HepG2 (cell line): Measurements from ENCODE around the gene CDH23. TPM values are rescaled to one million over a fixed set of nuclear protein-coding genes. Genes with fewer than 3 reads are reported as not detected.

Experiments used
- ARNTL ChIP-seq: sonication (generic); formaldehyde crosslinking; IDR thresholded peaks from 2 replicates; pipeline ENCODE4 v1.4.0; 2020; ENCODE audit warnings: mild to moderate bottlenecking, missing genetic modification reagents
- FOSL2 ChIP-seq: sonication (generic); formaldehyde crosslinking; IDR thresholded peaks from 2 replicates; pipeline ENCODE4 v1.4.0; 2020; ENCODE audit warnings: missing genetic modification reagents
- FOXK2 ChIP-seq: fragments of 450-650 bp; IDR thresholded peaks from 2 replicates; pipeline ENCODE4 v1.6.1; 2016
- GFI1 ChIP-seq: sonication (generic); formaldehyde crosslinking; IDR thresholded peaks from 2 replicates; pipeline ENCODE4 v1.5.0; 2020; ENCODE audit warnings: missing genetic modification reagents, mild to moderate bottlenecking, borderline replicate concordance
- HNF4G ChIP-seq, 2 experiments: sonication (generic) in 1 of 2; formaldehyde crosslinking in 1 of 2; IDR thresholded peaks; 2 replicates each; pipeline versions ENCODE4 v1.4.0 to v1.6.1; 2011 to 2020; ENCODE audit warnings: borderline replicate concordance in 2 of 2, low read depth in 2 of 2, mild to moderate bottlenecking in 2 of 2, low read length in 1 of 2, missing genetic modification reagents in 1 of 2, moderate library complexity in 1 of 2
- HNRNPUL1 ChIP-seq: fragments of 200-400 bp; formaldehyde crosslinking; IDR thresholded peaks from 2 replicates; pipeline ENCODE4 v1.6.1; 2017; ENCODE audit warnings: low read depth, mild to moderate bottlenecking, low read length, moderate library complexity
- HOXA7 ChIP-seq: sonication (generic); formaldehyde crosslinking; IDR thresholded peaks from 2 replicates; pipeline ENCODE4 v1.8.1; 2022; ENCODE audit warnings: mild to moderate bottlenecking, missing genetic modification reagents, moderate library complexity
- JDP2 ChIP-seq: sonication (generic); formaldehyde crosslinking; IDR thresholded peaks from 2 replicates; pipeline ENCODE4 v1.8.1; 2022; ENCODE audit warnings: missing genetic modification reagents, borderline replicate concordance
- NCOA1 ChIP-seq: sonication (generic); formaldehyde crosslinking; IDR thresholded peaks from 2 replicates; pipeline ENCODE4 v1.9.0; 2021; ENCODE audit warnings: missing genetic modification reagents
- ONECUT2 ChIP-seq: sonication (generic); formaldehyde crosslinking; IDR thresholded peaks from 2 replicates; pipeline ENCODE4 v1.4.0; 2020; ENCODE audit warnings: missing genetic modification reagents
- POGZ ChIP-seq: sonication (generic); formaldehyde crosslinking; IDR thresholded peaks from 2 replicates; pipeline ENCODE4 v1.4.0; 2020; ENCODE audit warnings: mild to moderate bottlenecking, missing genetic modification reagents
- POLR2A ChIP-seq, 2 experiments: IDR thresholded peaks; 2 replicates each; pipeline ENCODE4 v1.6.1; 2011; ENCODE audit warnings: low read depth in 2 of 2, low read length in 2 of 2, mild to moderate bottlenecking in 1 of 2, moderate library complexity in 1 of 2; ENCODE audit not compliant: insufficient read depth in 1 of 2
- SNAI1 ChIP-seq: sonication (generic); formaldehyde crosslinking; IDR thresholded peaks from 2 replicates; pipeline ENCODE4 v1.5.0; 2020; ENCODE audit warnings: mild to moderate bottlenecking, missing genetic modification reagents, borderline replicate concordance
- TBX2 ChIP-seq: sonication (generic); formaldehyde crosslinking; IDR thresholded peaks from 2 replicates; pipeline ENCODE4 v1.5.0; 2020; ENCODE audit warnings: missing genetic modification reagents, mild to moderate bottlenecking, borderline replicate concordance
- TOE1 ChIP-seq: sonication (generic); formaldehyde crosslinking; IDR thresholded peaks from 2 replicates; pipeline ENCODE4 v1.4.0; 2020; ENCODE audit warnings: mild to moderate bottlenecking, missing genetic modification reagents
- ZNF354B ChIP-seq: sonication (generic); formaldehyde crosslinking; IDR thresholded peaks from 2 replicates; pipeline ENCODE4 v1.8.0; 2022; ENCODE audit warnings: mild to moderate bottlenecking, missing genetic modification reagents
- ZNF451 ChIP-seq: sonication (generic); formaldehyde crosslinking; IDR thresholded peaks from 2 replicates; pipeline ENCODE4 v1.5.0; 2020; ENCODE audit warnings: mild to moderate bottlenecking, missing genetic modification reagents
- ZNF558 ChIP-seq: sonication (generic); formaldehyde crosslinking; IDR thresholded peaks from 2 replicates; pipeline ENCODE4 v1.9.0; 2022; ENCODE audit warnings: mild to moderate bottlenecking, missing genetic modification reagents, borderline replicate concordance
- ZNF709 ChIP-seq: sonication (generic); formaldehyde crosslinking; IDR thresholded peaks from 2 replicates; pipeline ENCODE4 v1.5.0; 2020; ENCODE audit warnings: mild to moderate bottlenecking, missing genetic modification reagents
- polyA plus RNA-seq, 8 experiments: library from polyadenylated mRNA; depleted of rRNA in 3 of 8; stranded (reverse) in 7 of 8; unstranded in 1 of 8; fragments of >200 nt; fragmentation: Illumina TruSeq in 4 of 8; extraction: Trizol in 4 of 8; gene quantifications; 2 replicates each; pipeline versions ENCODE4 v1.2.1 to v1.2.3, GENCODE V29; 2011 to 2016; ENCODE audit warnings: low read depth in 4 of 8, missing spikeins in 1 of 8, mixed read lengths in 1 of 8; ENCODE audit not compliant: insufficient read depth in 1 of 8
- total RNA-seq, 5 experiments: library from RNA; depleted of rRNA; stranded (reverse); fragments of >200 nt; fragmentation: Illumina TruSeq; extraction: Trizol; gene quantifications; 2 replicates each; pipeline ENCODE4 v1.2.3, GENCODE V29; 2016; ENCODE audit warnings: low read depth in 1 of 5
- TF ChIP-seq, protein P1 (sequence below): sonication (generic); formaldehyde crosslinking; IDR thresholded peaks from 2 replicates; pipeline ENCODE4 v1.8.0; 2022; ENCODE audit warnings: missing genetic modification reagents, mild to moderate bottlenecking, moderate library complexity, borderline replicate concordance
- TF ChIP-seq, protein P2 (sequence below): sonication (generic); formaldehyde crosslinking; IDR thresholded peaks from 2 replicates; pipeline ENCODE4 v1.8.0; 2023; ENCODE audit warnings: mild to moderate bottlenecking, missing genetic modification reagents
- TF ChIP-seq, protein P3 (sequence below): sonication (generic); formaldehyde crosslinking; IDR thresholded peaks from 2 replicates; pipeline ENCODE4 v1.4.0; 2020; ENCODE audit warnings: missing genetic modification reagents, borderline replicate concordance
- TF ChIP-seq, protein P4 (sequence below): sonication (generic); formaldehyde crosslinking; conservative IDR thresholded peaks from 2 replicates; pipeline ENCODE4 v1.8.0; 2022; ENCODE audit warnings: mild to moderate bottlenecking, moderate library complexity, missing genetic modification reagents
- TF ChIP-seq, protein P5 (sequence below): IDR thresholded peaks from 2 replicates; pipeline ENCODE4 v1.6.1; 2016; ENCODE audit warnings: mild to moderate bottlenecking, missing biosample characterization, missing genetic modification reagents

The CDH23 gene
- total and polyA plus RNA-seq, 2 of the 13 experiments (the other 11 are each of a cell fraction or from before 2014, with no cell fraction given) = 0.13 TPM; not detected in 1

DNA sequence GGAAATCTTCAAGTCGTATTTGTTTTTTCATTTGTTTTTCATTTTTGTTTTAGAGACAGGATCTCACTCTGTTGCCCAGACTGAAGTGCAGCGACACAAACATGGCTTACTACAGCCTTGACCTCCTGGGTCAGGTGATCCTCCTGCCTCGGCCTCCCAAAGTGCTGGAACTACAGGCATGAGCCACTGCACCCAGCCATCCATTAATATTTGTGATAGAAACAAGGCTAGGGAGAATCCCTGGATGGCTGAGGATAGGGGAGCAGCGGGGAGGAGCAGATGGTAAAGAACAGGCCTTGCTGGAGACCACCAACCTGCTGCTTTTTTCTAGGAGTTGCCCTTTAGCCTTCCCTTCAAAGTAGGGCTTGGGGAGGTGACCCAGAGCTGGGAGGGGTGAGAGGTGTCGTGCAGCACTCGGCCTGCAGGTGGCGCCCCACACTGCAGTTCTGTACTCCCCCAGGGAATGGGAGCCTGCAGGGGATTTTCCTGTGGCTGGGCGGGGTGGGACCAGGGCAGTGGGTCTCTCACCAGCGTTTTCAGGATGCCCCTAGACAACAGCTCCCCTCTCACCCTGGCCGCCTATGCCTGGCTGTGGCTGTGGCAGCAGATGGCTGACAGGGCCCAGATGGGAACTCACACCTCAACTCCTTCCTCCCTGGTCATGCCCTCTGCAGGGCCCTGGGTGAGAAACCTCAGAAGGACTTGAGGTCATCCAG lies 12.6 kb upstream of the CDH23 start (continued):
- TF ChIP-seq, protein P1, sequence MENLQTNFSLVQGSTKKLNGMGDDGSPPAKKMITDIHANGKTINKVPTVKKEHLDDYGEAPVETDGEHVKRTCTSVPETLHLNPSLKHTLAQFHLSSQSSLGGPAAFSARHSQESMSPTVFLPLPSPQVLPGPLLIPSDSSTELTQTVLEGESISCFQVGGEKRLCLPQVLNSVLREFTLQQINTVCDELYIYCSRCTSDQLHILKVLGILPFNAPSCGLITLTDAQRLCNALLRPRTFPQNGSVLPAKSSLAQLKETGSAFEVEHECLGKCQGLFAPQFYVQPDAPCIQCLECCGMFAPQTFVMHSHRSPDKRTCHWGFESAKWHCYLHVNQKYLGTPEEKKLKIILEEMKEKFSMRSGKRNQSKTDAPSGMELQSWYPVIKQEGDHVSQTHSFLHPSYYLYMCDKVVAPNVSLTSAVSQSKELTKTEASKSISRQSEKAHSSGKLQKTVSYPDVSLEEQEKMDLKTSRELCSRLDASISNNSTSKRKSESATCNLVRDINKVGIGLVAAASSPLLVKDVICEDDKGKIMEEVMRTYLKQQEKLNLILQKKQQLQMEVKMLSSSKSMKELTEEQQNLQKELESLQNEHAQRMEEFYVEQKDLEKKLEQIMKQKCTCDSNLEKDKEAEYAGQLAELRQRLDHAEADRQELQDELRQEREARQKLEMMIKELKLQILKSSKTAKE (CRISPR knock-in tag) = no peak
- no peak for TF ChIP-seq POLR2A (IDR thresholded peaks at IDR 0.05; ENCODE audit: insufficient read depth in 1 of 2, low read depth in 2 of 2, low read length in 2 of 2)
- TF ChIP-seq ZNF451 (CRISPR knock-in tag) = no peak
- TF ChIP-seq ONECUT2 = no peak
- TF ChIP-seq GFI1 = no peak
- no peak for TF ChIP-seq HNF4G (IDR thresholded peaks at IDR 0.05; ENCODE audit: borderline replicate concordance, low read depth, low read length)
- no peak for TF ChIP-seq HNF4G (CRISPR knock-in tag; IDR thresholded peaks at IDR 0.05; ENCODE audit: borderline replicate concordance, low read depth)
- no peak for TF ChIP-seq JDP2 (CRISPR knock-in tag)
- TF ChIP-seq ZNF354B (CRISPR knock-in tag) = no peak
- TF ChIP-seq NCOA1 (CRISPR knock-in tag) = no peak
- no peak for TF ChIP-seq HNRNPUL1
- no peak for TF ChIP-seq ARNTL
- TF ChIP-seq, protein P2, sequence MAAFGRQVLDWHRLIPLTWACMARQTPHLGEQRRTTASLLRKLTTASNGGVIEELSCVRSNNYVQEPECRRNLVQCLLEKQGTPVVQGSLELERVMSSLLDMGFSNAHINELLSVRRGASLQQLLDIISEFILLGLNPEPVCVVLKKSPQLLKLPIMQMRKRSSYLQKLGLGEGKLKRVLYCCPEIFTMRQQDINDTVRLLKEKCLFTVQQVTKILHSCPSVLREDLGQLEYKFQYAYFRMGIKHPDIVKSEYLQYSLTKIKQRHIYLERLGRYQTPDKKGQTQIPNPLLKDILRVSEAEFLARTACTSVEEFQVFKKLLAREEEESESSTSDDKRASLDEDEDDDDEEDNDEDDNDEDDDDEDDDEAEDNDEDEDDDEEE (CRISPR knock-in tag) = no peak
- TF ChIP-seq, protein P3, sequence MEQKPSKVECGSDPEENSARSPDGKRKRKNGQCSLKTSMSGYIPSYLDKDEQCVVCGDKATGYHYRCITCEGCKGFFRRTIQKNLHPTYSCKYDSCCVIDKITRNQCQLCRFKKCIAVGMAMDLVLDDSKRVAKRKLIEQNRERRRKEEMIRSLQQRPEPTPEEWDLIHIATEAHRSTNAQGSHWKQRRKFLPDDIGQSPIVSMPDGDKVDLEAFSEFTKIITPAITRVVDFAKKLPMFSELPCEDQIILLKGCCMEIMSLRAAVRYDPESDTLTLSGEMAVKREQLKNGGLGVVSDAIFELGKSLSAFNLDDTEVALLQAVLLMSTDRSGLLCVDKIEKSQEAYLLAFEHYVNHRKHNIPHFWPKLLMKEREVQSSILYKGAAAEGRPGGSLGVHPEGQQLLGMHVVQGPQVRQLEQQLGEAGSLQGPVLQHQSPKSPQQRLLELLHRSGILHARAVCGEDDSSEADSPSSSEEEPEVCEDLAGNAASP (CRISPR knock-in tag) = no peak
- TF ChIP-seq, protein P4, sequence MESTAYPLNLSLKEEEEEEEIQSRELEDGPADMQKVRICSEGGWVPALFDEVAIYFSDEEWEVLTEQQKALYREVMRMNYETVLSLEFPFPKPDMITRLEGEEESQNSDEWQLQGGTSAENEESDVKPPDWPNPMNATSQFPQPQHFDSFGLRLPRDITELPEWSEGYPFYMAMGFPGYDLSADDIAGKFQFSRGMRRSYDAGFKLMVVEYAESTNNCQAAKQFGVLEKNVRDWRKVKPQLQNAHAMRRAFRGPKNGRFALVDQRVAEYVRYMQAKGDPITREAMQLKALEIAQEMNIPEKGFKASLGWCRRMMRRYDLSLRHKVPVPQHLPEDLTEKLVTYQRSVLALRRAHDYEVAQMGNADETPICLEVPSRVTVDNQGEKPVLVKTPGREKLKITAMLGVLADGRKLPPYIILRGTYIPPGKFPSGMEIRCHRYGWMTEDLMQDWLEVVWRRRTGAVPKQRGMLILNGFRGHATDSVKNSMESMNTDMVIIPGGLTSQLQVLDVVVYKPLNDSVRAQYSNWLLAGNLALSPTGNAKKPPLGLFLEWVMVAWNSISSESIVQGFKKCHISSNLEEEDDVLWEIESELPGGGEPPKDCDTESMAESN (CRISPR knock-in tag) = no peak
- TF ChIP-seq, protein P5, sequence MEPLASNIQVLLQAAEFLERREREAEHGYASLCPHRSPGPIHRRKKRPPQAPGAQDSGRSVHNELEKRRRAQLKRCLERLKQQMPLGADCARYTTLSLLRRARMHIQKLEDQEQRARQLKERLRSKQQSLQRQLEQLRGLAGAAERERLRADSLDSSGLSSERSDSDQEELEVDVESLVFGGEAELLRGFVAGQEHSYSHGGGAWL (CRISPR knock-in tag) = no peak
- no peak for TF ChIP-seq HOXA7 (CRISPR knock-in tag)
- no peak for TF ChIP-seq ZNF709 (CRISPR knock-in tag)
- no peak for TF ChIP-seq TOE1 (CRISPR knock-in tag)
- 0 out of 2 replicates have a peak, but pooled peaks have one; percentile 8 for TF ChIP-seq FOSL2 (CRISPR knock-in tag)
- TF ChIP-seq POGZ = no peak
- peak; percentile 34; the same call in 1 of the 2 replicates for TF ChIP-seq TBX2 (CRISPR knock-in tag)
- no peak for TF ChIP-seq SNAI1
- no peak for TF ChIP-seq ZNF558
- TF ChIP-seq FOXK2 = no peak
